ENCODE data around the gene ATRAID.
A peak's percentile ranks its signal among the peaks of the same experiment; 100 is the strongest.

The ATRAID gene

GRCh38 chr2:27261241-27261925 is 49.5 kb downstream of the ATRAID start:
- TF ChIP-seq, protein P1, sequence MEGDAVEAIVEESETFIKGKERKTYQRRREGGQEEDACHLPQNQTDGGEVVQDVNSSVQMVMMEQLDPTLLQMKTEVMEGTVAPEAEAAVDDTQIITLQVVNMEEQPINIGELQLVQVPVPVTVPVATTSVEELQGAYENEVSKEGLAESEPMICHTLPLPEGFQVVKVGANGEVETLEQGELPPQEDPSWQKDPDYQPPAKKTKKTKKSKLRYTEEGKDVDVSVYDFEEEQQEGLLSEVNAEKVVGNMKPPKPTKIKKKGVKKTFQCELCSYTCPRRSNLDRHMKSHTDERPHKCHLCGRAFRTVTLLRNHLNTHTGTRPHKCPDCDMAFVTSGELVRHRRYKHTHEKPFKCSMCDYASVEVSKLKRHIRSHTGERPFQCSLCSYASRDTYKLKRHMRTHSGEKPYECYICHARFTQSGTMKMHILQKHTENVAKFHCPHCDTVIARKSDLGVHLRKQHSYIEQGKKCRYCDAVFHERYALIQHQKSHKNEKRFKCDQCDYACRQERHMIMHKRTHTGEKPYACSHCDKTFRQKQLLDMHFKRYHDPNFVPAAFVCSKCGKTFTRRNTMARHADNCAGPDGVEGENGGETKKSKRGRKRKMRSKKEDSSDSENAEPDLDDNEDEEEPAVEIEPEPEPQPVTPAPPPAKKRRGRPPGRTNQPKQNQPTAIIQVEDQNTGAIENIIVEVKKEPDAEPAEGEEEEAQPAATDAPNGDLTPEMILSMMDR (IDR thresholded peaks at IDR 0.05; ENCODE audit: low read depth, low read length): no peak
- Histone ChIP-seq H3K36me3 (peaks cover 3% of the 10 kb centered on the region; the same call in 1 of the 2 replicates), H3K27ac (no peak overlapping the region), H3K9me3 (ENCODE audit: severe bottlenecking) (no peaks in the 10 kb centered on the region), H3K4me3 (ENCODE audit: low read depth, low read length) (peak overlapping the region; percentile 76), H3K27me3 (ENCODE audit: insufficient read depth, low read depth, severe bottlenecking) (peaks cover 29% of the 10 kb centered on the region)
- no peak for DNase-seq

GRCh38 chr2:27261926-27262298 is 50.1 kb downstream of the ATRAID start:
- Histone ChIP-seq H3K9me3 (ENCODE audit: severe bottlenecking) (no peaks in the 10 kb centered on the region), H3K36me3 (peaks cover 3% of the 10 kb centered on the region; the same call in 1 of the 2 replicates), H3K27me3 (ENCODE audit: insufficient read depth, low read depth, severe bottlenecking) (peaks cover 29% of the 10 kb centered on the region), H3K4me3 (ENCODE audit: low read depth, low read length) (peak overlapping the region; percentile 76), H3K27ac (no peak overlapping the region)
- no peak for DNase-seq
- TF ChIP-seq, protein P1 (IDR thresholded peaks at IDR 0.05; ENCODE audit: low read depth, low read length): no peak

GRCh38 chr2:27262379-27263286 is 50.8 kb downstream of the ATRAID start, which contains the start of gene SLC30A3:
TSS of gene SLC30A3 (minus strand) at chr2:27263047. CDS start at chr2:27262906, 141 bp downstream.
- H3K9me3 ChIP-seq (ENCODE audit: severe bottlenecking): no peaks in the 10 kb centered on the region
- peaks cover 29% of the 10 kb centered on the region for H3K27me3 ChIP-seq (ENCODE audit: insufficient read depth, low read depth, severe bottlenecking)
- DNase-seq: peak; percentile 88
- no peak within 1 kb of the TSS for H3K27ac ChIP-seq
- TF ChIP-seq, protein P1 (IDR thresholded peaks at IDR 0.05; ENCODE audit: low read depth, low read length): no peak
- H3K4me3 ChIP-seq (ENCODE audit: low read depth, low read length): peak within 1 kb of the TSS; percentile 76
- H3K36me3 ChIP-seq: peaks cover under 1% of the 10 kb centered on the region; the same call in 1 of the 2 replicates

DNA sequence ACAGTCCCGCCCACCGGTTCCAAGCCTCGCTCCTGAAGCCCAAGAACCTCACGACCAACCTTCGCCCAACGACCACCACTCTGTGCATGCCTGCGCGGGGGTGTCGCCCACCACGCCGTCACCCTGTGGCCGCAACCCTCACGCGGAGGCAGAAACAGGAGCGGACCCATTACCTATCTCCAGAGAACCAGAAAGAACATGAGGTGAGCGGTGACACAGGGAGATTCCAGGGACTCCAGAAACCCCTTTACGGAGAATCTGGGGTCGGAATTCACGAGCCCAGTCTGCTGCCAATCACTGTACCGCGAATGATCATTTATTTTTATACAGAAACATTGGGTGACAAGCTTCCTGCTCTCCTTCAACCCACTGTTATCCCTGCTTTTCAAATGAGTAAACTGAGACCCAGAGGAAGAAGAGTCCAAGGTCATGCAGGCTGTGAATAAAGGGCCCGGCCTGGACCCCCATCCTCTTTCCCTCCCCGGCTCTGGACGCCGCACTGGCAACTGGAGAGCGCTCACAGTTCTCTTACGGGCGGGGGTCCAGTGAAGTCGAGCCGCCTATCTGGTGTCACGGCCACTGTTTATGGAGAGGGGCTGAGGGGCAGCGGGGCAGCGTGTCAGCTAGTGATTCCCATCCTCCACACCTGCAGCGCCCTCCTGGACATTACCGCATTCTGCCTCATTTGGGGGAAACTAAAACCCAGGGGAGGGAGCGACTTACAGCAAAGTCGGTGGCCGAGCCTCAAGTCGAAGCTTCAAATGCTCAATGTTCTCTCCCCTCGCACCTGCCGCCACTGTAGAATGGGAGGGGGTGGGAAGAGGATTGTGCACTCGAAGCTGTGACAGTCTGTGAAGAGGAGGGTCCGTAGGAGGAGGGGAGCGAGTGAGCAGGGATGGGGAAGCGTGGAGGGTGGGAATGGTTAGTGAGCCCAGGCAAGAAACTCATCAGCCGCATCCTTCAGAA is 51.7 kb downstream of the ATRAID start:
- Histone ChIP-seq H3K27ac (no peak overlapping the region), H3K4me3 (ENCODE audit: low read depth, low read length) (peak overlapping the region; percentile 76), H3K9me3 (ENCODE audit: severe bottlenecking) (no peaks in the 10 kb centered on the region), H3K27me3 (ENCODE audit: insufficient read depth, low read depth, severe bottlenecking) (peaks cover 29% of the 10 kb centered on the region), H3K36me3 (no peaks in the 10 kb centered on the region)
- peak; percentile 34 for DNase-seq
- TF ChIP-seq, protein P1 (IDR thresholded peaks at IDR 0.05; ENCODE audit: low read depth, low read length): no peak

GRCh38 chr2:27264253-27264752 is 52.5 kb downstream of the ATRAID start:
- peaks cover 29% of the 10 kb centered on the region for H3K27me3 ChIP-seq (ENCODE audit: insufficient read depth, low read depth, severe bottlenecking)

More at GRCh38 chr2:27264253-27264752, 52.5 kb downstream of the ATRAID start:
- DNase-seq: peak; percentile 71
- H3K4me3 ChIP-seq (ENCODE audit: low read depth, low read length): peak overlapping the region; percentile 76
- H3K36me3 ChIP-seq: no peaks in the 10 kb centered on the region
- TF ChIP-seq, protein P1 (IDR thresholded peaks at IDR 0.05; ENCODE audit: low read depth, low read length): no peak
- H3K9me3 ChIP-seq (ENCODE audit: severe bottlenecking): no peaks in the 10 kb centered on the region
- H3K27ac ChIP-seq: 0 out of 2 replicates have a peak overlapping the region, but pooled peaks have one; percentile 34
